Myocyte (in vitro differentiated cells): ENCODE data around the gene ING5. TPM values are rescaled to one million over a fixed set of nuclear protein-coding genes. Genes with fewer than 3 reads are reported as not detected.
A peak's percentile ranks its signal among the peaks of the same experiment; 100 is the strongest.
"Not testable (repeated sequence)": the region's sequence is repeated elsewhere in the genome, so short reads cannot be mapped to it uniquely, and the experiment has no call there.

Experiments
- DNase-seq: peaks from one replicate; pipeline ENCODE4 v3.0.0-alpha.2; 2012; ENCODE audit warnings: low read depth
- total RNA-seq: library from RNA; depleted of rRNA; stranded (reverse); fragments of >200 nt; gene quantifications from 2 replicates; pipeline ENCODE4 v1.2.3, GENCODE V29; 2014

ING5 gene
- total RNA-seq, 1 donor from 2014 or later, result 21.4 TPM

DNA sequence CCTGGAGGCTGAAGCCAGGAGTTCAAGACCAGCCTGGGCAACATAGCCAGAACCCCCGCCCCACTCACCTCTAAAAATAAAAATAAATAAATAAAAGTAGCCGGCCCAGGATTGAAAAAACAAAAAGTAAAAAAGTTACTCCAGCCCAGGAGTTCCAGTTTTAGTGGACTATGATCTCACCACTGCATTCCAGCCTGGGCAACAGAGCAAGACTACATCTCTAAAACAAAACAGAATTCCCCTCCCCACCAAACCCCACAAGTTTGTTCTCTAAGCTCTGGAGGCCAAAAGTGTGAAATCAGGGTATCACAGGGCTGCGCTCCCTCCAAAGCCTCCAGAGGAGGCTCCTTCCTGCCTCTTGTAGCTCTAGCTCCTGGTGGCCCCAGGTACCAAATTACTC is 34.3 kb downstream of the ING5 start:
- no peak for DNase-seq

DNA sequence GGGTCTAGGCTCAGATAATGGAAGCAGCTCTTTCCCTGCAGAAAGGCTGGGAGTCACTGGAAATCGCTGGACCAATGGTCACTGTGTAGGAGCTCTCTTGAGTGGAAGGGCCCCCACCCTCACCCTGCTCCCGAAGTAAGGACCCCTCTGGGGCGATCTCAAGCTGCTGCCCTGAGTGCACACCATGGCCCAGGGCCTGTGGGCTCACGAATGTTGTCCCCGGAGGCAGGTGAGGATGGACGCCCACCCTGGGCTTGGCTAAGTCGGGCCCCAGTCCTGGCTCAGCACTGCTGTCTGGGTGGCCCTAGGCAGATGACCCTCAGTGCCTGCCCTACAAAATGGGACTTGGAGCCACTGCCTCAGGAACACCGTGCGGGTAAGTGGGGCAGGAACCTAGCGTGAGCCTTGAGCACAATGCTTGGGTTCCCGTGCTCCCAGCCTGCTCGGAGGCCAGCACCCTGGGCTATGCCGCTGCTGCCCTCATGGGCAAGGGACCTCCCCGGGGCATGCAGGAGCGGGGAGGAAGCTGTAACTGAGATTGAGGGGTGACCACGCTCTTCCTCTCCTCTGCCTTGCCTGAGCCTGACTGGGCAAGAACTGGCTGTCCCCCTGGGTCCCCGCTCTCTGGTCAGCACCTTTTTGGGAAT is 36.3 kb downstream of the ING5 start:
- no peak for DNase-seq

DNA sequence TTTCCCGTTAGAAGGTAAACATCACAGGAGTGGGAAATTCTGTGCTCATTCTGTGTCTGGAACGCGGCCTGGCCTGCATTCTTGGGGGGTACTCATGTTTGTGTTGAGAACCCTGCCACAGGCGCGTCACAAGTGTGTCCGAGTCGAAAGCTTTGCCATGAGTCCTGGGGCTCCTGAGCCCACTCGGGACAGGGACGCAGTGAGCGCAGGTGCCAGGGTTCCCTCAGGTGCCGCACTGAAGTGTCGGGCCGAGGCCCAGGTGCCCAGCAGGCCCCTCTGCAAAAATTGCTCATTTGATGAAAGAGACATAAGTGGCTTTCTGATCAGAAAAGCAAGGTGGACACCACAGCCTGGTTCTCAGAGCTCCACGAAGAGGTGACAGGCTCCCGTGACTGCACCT is 37.3 kb downstream of the ING5 start:
- DNase-seq, result no peak

DNA sequence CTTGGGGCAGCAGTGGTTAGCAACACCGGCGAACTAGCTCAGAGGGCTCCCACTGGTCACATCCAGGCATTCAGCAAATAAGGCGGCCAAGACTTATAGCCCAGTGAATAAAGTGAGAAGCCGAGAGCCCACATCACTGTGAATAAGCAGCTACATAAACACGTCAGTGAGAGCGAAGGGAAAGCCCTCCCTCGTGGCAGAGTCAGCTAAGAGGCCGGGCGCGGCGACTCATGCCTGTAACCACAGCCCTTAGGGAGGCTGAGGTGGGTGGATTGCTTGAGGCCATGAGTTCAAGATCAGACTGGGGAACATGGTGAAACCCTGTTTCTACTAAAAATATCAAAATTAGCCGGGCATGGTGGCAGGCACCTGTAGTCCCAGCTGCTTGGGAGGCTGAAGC is 37.8 kb downstream of the ING5 start:
- peak; percentile 28 for DNase-seq

DNA sequence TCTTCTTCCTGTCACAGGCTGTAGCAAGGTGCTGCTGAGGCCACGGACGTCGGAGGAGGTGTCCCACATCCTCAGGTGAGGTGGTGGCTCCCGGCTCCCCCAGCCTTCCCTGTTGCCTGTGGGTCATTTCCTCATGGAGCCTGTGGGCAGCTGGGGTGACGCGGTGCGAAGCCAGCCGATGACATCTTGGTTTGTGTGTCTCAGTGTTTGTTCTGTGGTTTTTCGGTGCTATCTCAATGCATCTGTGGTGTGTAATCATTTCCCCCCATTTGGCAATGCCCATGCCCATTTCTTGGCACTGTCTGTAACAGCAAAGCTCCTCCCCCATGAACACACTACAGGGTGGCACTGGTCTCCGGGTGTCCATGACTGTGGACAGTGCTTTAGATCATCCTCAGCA is 39.2 kb downstream of the ING5 start:
- peak; percentile 84 for DNase-seq

DNA sequence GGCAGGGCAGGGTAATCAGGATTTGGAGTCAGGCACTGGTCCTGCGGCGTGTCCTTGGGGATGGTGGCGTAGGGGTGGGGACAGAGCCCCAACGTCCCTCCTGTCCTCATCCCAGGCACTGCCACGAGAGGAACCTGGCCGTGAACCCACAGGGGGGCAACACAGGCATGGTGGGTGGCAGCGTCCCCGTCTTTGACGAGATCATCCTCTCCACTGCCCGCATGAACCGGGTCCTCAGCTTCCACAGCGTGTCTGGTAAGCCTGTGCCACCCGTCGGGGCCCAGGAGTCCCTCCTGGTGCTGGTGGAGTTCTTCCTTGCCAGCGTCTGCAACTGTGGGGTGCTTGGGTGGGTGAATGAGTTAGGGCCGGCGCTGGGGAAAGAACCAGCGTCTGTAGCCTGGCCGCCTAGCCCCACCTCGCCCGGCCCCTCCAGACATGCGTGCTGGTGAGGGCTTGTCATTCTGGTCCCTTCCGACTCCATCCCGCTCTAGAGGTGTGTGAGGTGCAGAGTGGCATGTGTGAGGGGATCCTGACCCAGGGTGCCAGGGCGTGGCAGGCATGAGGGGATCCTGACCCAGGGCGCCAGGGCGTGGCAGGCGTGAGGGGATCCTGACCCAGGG is 40.6 kb downstream of the ING5 start:
- DNase-seq, result no peak

DNA sequence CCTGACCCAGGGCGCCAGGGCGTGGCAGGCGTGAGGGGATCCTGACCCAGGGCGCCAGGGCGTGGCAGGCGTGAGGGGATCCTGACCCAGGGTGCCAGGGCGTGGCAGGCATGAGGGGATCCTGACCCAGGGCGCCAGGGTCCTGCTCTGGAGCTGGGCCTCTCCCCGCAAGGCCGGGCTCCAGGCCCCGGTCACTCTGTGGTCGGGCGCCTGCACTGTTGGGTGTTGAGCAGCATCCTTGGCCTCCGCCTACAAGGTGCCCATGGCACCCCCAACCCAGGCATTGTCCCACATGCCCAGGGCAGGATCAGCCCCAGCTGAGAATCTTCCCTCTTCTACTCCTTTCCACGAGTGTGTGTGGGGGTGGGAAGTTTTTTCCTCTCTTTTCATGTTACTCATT is 41.2 kb downstream of the ING5 start:
- not testable (repeated sequence) for DNase-seq

DNA sequence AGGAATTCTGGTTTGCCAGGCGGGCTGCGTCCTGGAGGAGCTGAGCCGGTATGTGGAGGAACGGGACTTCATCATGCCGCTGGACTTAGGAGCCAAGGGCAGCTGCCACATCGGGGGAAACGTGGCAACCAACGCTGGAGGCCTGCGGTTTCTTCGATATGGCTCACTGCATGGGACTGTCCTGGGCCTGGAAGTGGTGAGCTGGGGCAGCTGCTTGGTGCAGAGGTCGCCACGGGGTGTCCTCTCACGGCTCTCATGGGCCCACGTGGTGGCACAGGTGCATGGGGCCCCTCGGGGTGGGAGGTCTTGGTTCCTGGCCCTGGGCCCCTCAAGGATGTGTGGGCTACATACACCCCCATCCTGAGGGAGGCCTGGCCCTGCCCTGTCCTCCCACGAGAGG is 41.8 kb downstream of the ING5 start:
- peak; percentile 30 for DNase-seq

DNA sequence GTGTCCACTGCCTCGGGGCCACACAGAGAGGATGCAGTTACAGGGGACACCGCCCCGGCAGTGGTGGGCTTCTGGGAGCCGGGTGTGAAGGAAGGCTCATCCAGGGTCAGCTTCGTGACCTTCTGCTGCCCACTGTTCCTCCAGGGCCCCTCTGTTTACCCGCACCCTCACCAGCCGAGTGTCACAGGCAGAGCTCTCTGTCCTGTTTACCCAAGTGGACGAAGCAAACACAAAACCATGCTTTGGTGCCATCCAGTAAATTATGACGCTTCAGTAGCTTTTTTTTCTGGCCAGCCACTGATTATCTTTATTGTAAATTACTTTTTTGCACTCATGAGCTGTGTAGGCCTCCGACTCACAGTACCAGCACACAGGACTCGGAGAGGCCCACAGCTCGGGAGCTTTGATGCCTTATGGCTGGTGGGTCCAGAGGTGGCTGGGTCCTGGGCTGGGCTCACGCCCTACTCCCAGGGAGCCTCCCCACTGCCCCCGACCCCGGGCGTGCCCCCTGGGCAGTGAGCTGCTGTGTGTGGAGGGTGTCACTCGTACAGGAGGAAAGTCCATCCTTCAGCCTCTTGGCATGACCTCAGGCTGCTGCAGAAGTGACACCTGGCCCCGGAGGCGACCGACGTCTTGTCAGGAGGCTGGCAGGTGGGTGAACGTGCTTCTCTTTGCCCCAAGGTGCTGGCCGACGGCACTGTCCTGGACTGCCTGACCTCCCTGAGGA is 42.4 kb downstream of the ING5 start:
- no peak for DNase-seq

DNA sequence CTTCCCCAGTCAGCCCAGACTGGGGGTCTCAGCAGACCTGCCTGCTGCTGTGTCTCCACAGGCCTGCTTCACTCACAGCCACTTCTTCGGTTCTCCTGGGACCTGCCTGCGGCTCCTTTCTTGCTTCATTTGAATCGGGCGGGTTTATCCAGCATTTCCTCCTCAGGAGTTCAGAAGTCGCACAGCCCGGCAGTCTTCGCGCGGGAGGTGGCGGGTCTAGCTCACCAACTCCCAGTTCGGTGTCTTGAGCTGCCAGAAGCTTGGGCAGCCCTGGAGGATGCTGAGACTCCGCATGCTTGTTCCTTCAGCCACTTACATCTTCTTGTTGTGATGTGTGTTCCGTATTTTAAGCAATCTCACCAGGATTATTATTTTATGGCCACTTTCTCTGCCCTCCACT is 43.4 kb downstream of the ING5 start:
- DNase-seq, result no peak

DNA sequence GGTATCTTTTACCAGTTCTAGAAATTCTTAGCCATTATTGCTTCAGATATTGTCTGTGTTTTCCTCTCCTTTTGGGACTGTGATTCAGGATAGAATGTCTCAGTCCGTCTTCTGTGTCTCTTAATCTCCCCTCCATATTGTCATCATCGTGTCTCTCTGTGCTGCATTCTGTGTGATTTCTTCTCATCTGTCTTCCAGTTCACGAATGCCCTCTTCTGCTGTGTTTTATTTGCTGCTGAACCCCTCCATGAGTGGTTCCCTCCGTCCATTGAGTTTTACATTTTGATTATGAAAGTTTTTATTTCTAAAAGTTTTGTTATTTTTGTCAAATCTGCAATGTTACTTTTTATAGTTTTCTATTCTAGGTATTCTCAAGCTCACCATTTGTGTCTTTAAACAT is 44.2 kb downstream of the ING5 start:
- no peak for DNase-seq

DNA sequence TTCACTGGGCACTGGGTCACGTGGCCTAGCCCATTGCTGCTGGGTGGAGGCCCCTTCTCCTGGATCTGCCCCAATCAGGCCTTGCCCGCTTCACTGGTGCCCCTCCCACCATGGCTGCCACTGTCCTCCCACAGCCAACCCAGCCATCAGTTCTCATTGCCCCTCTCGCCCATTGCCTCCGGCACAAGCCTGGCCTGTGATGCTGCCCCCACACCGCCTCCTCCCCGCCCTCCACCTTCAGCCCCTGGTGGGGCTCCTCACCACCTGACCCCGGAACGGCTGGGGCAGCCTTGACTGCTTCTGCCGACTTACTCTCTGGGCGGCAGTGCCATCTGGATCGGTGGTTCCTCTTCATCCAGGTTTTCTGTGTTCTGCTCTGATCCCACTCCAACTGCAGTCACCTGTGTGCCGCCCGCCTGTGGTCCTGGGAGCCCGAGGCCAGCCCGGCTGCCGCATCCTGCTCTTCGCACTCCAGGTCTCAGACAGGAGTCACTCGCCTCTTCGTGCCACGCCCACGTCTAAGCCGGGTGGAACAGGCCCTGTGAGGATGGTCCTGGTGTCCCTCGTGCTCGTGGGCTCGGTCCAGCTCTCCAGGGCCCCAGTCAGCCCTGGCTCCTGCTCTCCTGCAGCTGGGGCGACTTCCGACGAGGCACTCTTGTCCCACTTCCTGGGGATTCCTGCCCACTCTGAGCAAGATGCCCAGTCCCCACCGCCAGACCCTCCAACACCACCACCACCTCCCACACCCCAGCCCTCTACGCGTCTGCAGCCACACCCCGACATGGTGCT is 46.8 kb downstream of the ING5 start:
- DNase-seq, result no peak

DNA sequence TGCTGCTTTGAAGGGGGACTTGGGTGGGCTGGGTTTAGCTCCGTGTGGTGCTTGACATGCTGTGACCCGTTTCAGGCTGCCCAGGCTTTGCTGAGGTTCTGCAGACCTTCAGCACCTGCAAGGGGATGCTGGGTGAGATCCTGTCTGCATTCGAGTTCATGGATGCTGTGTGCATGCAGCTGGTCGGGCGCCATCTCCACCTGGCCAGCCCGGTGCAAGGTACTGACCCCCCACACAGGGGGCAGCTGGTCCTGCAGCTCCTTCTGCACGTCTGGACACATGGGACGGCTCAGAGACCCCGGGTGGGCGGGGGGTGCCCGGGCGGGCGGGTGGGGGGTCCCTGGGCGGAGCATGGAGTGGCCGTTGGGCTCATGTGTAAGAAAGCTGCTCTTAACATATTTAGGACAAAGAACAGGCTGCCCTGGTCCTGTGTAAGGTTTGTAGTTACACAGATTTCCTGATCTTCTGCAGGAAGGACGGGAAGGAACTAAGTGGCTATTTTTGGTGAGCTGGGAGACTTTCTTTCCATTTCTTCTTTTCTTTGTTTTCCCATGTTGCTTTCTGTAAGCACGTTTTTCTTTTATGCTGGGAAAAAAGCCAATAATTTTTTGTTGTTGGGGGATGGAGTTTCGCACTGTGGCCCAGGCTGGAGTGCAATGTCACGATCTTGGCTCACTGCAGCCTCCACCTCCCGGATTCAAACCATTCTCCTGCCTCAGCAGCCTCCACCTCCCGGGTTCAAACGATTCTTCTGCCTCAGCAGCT is 48.4 kb downstream of the ING5 start:
- no peak for DNase-seq

DNA sequence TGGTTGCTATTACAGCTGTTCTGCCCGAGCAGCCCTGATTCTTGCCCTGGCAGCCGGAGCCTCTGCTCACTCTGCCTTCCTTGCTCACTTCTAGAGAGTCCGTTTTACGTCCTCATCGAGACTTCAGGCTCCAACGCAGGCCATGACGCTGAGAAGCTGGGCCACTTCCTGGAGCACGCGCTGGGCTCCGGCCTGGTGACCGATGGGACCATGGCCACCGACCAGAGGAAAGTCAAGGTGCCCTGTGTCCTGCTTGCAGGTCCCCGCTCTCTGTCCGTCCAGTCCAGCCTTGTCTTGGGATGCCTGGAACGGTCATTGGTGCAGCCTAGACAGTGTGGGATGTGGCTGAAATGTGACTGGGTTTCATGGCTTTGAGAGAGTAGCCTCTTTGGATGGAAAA is 49.3 kb downstream of the ING5 start:
- no peak for DNase-seq

DNA sequence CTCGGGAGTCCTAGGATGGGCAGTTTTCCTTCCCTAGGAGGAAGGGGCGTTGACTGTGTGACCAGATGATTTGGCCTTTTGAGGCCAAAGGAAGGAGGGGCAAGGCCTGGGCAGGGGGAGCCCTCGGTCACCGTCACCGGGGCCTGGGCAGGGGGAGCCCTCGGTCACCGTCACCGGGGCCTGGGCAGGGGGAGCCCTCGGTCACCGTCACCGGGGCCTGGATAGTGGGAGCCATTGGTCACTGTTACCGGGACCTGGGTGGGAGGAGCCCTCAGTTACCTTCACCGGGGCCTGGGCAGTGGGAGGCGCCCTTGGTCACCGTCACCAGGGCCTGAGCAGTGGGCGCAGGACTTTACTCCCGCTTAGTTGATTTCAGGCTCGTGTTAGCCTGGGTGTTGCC is 49.9 kb downstream of the ING5 start:
- DNase-seq, result no peak

DNA sequence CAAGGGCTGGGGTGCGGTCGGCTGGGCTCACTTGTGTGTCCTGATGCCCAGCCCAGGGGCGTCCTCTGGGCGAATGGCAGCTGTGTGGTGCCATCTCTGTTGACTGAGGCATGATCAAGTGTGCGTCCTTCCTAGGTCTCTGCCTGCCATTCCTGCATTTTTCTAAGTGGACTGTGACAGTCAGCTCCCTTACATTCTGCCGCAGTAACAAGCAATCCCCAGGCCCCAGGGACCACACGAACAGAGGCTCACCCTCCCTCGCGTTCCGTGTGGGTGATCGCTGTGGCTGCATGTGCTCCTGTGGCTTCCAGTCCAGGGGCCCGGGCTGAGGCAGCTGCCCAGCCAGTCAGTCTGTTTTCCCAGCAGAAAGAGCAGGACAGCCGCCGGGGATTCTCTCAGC is 50.4 kb downstream of the ING5 start:
- DNase-seq, result no peak

DNA sequence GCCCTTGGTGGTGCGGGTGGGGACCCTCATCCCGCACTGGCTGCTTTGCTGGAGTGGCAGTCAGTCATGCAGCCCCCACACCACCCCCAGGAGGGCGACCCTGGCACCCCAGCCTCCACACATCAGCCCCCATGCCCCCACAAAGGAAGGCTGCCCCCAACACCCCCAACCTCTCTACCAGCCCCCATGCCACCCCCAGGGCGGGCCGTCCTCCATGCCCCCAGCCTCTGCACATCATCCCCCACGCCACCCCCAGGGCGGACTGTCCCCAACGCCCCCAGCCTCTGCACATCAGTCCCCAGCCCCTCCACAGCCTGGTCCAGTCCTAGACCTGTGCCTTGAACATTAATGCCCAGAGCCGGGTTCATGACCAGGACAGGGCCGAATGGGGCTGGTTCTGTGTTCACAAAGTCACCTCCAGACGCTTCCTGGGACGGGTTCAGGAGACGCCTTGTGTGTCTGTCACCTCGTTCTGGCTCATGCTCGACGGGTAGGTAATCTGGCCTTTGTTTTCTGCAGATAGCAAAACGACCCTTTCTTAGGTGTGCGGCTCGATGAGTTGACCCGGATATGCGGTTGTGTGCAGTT is 50.9 kb downstream of the ING5 start:
- no peak for DNase-seq

DNA sequence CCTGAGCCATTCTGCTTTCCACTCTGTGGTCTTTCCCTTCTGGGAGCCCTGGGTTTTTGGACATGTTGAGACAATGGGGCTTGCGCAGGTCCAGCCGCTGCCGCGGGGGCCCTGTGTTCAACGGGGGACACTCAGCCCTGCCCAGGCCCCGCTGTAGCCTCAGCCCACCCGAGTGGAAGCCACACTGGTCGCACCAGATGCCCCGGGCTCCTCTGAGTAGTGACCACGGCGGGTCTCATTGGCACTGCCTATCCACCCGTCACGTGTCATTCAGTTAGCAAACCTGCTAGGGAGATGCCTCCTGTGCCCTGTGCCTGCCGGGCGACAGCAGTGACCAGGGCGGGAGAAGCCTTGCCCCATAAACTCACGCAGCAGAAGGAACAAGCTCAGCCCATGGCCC is 51.7 kb downstream of the ING5 start:
- no peak for DNase-seq

DNA sequence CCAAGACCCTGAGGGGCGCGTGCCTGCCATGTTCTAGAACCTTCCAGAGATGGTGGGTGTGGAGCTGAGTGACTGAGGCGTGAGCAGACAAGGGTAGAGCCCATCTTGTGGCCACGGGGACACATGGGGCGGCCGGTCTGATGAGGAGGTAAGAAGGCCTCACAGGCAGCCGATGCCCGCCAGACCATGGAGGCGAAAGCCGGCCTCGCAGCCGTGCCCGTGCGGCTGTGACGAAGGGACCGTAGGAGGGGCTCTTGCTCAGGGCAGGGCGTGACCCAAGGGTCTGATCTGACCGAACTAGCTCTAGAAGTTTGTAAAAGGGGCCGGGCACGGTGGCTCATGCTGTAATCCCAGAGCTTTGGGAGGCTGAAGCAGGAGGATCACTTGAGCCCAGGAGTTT is 52.2 kb downstream of the ING5 start:
- no peak for DNase-seq

DNA sequence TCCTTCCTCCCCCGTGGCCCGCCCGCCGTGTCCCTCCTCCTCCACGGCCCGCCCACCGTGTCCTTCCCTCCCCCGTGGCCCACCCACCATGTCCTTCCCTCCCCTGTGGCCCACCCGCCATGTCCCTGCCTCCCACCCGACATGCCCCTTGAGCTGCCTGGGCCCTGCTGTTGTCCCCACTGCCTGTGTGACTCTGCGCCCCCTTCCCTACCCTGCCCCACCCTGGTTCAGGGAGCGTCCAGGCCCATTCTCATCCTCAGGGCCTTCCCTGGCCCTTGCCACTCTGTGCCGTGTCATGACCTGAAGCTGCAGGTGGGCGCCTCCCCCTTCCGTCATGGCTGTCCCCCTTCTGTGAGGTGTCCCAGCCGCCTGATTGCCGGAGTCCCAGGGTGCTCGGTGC is 53.3 kb downstream of the ING5 start:
- DNase-seq, result no peak

DNA sequence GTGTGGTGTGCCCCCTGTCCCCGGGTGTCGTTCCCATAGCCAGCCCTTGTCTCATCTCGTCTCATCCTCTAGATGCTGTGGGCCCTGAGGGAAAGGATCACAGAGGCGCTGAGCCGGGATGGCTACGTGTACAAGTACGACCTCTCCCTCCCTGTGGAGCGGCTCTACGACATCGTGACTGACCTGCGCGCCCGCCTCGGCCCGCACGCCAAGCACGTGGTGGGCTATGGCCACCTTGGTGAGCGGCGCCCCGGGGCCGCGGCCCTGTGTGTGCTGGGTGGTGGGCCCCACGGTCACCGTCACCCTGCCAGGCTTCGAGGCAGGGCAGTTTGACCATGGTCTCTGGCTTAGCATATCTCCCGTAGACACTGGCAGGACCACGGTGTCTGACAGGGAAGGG is 53.9 kb downstream of the ING5 start:
- no peak for DNase-seq
